DOHH2 (cell line): ENCODE measurements around the gene HK2.

Experiments used
- EZH2phosphoT487 ChIP-seq: fragments of 200-600 bp; sonication (generic); IDR thresholded peaks from 2 replicates; pipeline ENCODE4 v1.6.1; 2017; ENCODE audit warnings: borderline replicate concordance, mild to moderate bottlenecking, antibody characterized with exemption, low read length, moderate library complexity, mixed read lengths
- TF ChIP-seq, protein P1 (sequence below): fragments of 200-600 bp; sonication (generic); IDR thresholded peaks from one replicate; pipeline ENCODE4 v1.5.1; 2014; ENCODE audit warnings: antibody characterized with exemption, mild to moderate bottlenecking, low read depth, low read length; ENCODE audit not compliant: poor library complexity, severe bottlenecking

DNA sequence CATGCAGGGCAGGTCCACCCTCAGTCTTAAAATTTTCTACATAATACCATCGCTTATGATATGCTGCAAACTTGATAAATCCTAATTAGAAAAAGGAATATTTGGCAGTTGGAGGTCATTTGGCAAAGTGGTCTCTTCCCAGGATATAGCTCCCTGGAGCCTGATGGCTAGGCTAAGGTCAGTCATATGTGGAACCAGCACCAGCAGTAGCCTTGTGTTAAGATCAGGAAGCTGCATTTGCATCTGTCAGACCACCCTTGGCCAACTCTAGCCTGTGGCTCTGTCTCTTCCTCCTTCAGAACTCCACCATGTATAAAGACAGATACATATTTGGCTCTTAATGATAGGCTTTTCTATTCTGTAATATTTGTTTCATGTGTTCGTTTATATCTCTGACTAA lies 5.4 kb upstream of the HK2 start:
- TF ChIP-seq, protein P1, sequence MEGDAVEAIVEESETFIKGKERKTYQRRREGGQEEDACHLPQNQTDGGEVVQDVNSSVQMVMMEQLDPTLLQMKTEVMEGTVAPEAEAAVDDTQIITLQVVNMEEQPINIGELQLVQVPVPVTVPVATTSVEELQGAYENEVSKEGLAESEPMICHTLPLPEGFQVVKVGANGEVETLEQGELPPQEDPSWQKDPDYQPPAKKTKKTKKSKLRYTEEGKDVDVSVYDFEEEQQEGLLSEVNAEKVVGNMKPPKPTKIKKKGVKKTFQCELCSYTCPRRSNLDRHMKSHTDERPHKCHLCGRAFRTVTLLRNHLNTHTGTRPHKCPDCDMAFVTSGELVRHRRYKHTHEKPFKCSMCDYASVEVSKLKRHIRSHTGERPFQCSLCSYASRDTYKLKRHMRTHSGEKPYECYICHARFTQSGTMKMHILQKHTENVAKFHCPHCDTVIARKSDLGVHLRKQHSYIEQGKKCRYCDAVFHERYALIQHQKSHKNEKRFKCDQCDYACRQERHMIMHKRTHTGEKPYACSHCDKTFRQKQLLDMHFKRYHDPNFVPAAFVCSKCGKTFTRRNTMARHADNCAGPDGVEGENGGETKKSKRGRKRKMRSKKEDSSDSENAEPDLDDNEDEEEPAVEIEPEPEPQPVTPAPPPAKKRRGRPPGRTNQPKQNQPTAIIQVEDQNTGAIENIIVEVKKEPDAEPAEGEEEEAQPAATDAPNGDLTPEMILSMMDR, result no peak
- TF ChIP-seq EZH2phosphoT487, result no peak
